Vagina (tissue), 2 donors: ENCODE data around the gene CTBP2. TPM values are rescaled to one million over a fixed set of nuclear protein-coding genes. Genes with fewer than 3 reads are reported as not detected.

Experiments
- DNase-seq, 2 donors: peaks; one replicate each; pipeline ENCODE4 v3.0.0-alpha.2; 2017; ENCODE audit errors: extremely low spot score in 2 of 2
- H3K27ac ChIP-seq: fragments of 200-600 bp; sonication (generic); one replicate; pipeline ENCODE4 v1.5.1; 2019
- H3K27me3 ChIP-seq: fragments of 200-600 bp; sonication (generic); one replicate; pipeline ENCODE4 v1.5.1; 2019
- H3K36me3 ChIP-seq, 2 donors: fragments of 200-600 bp; sonication (generic); one replicate each; pipeline ENCODE4 v1.5.1; 2017 to 2019
- H3K4me1 ChIP-seq: fragments of 200-600 bp; sonication (generic); one replicate; pipeline ENCODE4 v1.5.1; 2019
- H3K4me3 ChIP-seq, 2 donors: fragments of 200-600 bp; sonication (generic); 1 replicate in 1 of 2; 2 replicates in 1 of 2; pipeline ENCODE4 v1.5.1; 2016 to 2019
- H3K9me3 ChIP-seq: fragments of 200-600 bp; sonication (generic); one replicate; pipeline ENCODE4 v1.5.1; 2019
- POLR2A ChIP-seq, 2 donors: fragments of 450-650 bp; IDR thresholded peaks; one replicate each; pipeline ENCODE4 v1.6.1; 2017; ENCODE audit warnings: antibody characterized with exemption in 2 of 2, mild to moderate bottlenecking in 2 of 2, moderate library complexity in 2 of 2
- POLR2AphosphoS5 ChIP-seq, 2 donors: sonication (generic); formaldehyde crosslinking; IDR thresholded peaks; one replicate each; pipeline ENCODE4 v1.9.0; 2017; ENCODE audit warnings: antibody characterized with exemption in 2 of 2, mild to moderate bottlenecking in 2 of 2, low read depth in 1 of 2; ENCODE audit not compliant: insufficient read depth in 1 of 2
- intact Hi-C: fragments of 100-400 bp; cut with DNase I; formaldehyde crosslinking; loops from one replicate; pipeline ENCODE4 v1.15.1; 2023
- total RNA-seq: library from RNA; depleted of rRNA; stranded (reverse); fragments of >200 nt; gene quantifications from one replicate; pipeline ENCODE4 v1.2.3, GENCODE V29; 2016
- TF ChIP-seq, protein P1 (sequence below), 3 experiments: fragments of 450-650 bp in 2 of 3; fragments of 200-600 bp in 1 of 3; sonication (generic) in 1 of 3; IDR thresholded peaks; one replicate each; pipeline ENCODE4 v1.5.1; 2017 to 2019; ENCODE audit warnings: antibody characterized with exemption in 3 of 3, mild to moderate bottlenecking in 2 of 3, moderate library complexity in 2 of 3

CTBP2 gene
- total RNA-seq, 1 donor from 2014 or later, result 74.4 TPM

DNA sequence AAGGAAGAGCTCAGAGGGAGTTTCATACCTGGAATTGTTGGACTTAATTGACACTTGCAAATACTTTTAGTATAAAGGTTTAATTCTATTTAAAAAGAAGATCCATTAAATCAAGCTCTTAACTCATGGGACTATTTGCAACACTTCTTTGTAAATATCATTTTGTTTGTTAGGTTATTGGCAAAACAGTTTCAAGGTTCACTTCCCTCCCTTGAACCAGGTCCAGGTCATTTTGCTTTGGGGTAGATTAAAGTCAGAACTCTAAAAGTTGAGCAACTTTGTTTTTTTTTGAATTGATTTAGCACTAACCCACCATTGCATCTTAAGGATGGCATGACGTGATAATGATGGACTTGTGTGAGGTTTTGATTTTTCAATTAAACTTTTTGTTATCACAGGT, 172.6 kb downstream of the CTBP2 start:
- H3K27ac ChIP-seq, result no peak overlapping the region
- no peak overlapping the region for H3K4me3 ChIP-seq
- peaks cover 0 to 44% of the 10 kb centered on the region in 2 donors for H3K36me3 ChIP-seq
- no peaks in the 10 kb centered on the region for H3K9me3 ChIP-seq
- no peaks in the 10 kb centered on the region for H3K27me3 ChIP-seq
- peaks cover 28% of the 10 kb centered on the region for H3K4me1 ChIP-seq
- no peak for TF ChIP-seq POLR2AphosphoS5 (IDR thresholded peaks at IDR 0.05; ENCODE audit: insufficient read depth in 1 of 2, low read depth in 1 of 2)
- TF ChIP-seq, protein P1, sequence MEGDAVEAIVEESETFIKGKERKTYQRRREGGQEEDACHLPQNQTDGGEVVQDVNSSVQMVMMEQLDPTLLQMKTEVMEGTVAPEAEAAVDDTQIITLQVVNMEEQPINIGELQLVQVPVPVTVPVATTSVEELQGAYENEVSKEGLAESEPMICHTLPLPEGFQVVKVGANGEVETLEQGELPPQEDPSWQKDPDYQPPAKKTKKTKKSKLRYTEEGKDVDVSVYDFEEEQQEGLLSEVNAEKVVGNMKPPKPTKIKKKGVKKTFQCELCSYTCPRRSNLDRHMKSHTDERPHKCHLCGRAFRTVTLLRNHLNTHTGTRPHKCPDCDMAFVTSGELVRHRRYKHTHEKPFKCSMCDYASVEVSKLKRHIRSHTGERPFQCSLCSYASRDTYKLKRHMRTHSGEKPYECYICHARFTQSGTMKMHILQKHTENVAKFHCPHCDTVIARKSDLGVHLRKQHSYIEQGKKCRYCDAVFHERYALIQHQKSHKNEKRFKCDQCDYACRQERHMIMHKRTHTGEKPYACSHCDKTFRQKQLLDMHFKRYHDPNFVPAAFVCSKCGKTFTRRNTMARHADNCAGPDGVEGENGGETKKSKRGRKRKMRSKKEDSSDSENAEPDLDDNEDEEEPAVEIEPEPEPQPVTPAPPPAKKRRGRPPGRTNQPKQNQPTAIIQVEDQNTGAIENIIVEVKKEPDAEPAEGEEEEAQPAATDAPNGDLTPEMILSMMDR (IDR thresholded peaks at IDR 0.05), result no peak
- TF ChIP-seq POLR2A (IDR thresholded peaks at IDR 0.05), result no peak
- no peak for DNase-seq
- intact Hi-C loops, result no loop called here

DNA sequence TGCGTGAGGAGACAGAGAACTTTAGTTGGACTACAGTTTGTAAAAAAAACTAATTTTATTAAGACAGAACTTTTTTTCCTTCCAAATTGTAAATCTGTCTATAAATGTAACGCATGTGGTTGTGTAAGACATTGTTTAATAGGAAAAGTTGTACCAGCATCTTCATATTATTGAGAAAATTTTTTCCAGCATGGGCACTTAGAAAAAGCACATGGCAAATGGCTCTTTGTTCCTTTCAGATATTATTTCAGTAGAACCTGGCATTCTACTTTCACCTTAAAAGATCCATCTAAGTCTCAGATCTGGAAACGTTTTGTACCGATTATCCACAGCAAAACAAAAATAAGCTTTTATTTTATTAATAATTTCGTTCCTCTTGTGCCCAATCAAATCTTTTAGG, 175.2 kb downstream of the CTBP2 start:
- Histone ChIP-seq H3K27ac (no peak overlapping the region), H3K4me1 (peaks cover 26% of the 10 kb centered on the region), H3K9me3 (no peaks in the 10 kb centered on the region), H3K36me3 (peaks cover 0 to 44% of the 10 kb centered on the region in 2 donors), H3K27me3 (no peaks in the 10 kb centered on the region), H3K4me3 (no peak overlapping the region)
- TF ChIP-seq POLR2AphosphoS5 (IDR thresholded peaks at IDR 0.05; ENCODE audit: insufficient read depth in 1 of 2, low read depth in 1 of 2), result no peak
- TF ChIP-seq, protein P1 (IDR thresholded peaks at IDR 0.05), result no peak
- TF ChIP-seq POLR2A (IDR thresholded peaks at IDR 0.05), result no peak
- DNase-seq, result no peak
- intact Hi-C loops, result no loop called here

DNA sequence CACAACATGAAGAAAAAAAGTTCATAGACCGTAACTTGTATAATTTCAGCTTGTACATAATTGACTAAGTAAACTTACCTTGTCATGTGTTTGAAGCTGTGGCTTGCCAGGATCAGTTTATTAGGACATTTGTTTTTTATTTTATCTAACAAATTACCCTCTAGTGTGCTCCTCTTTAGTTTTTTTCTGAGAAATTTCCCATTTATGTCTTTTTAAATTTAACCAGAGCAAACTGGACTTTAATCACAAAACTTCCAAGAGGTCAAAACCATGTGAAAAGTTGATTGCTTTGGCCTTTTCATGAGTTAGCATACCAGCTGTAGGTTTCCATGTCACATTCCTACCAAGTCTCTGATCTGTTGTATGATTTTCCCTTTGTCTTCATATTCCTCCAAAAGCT, 176.0 kb downstream of the CTBP2 start:
- Histone ChIP-seq H3K27me3 (no peaks in the 10 kb centered on the region), H3K36me3 (peaks cover 0 to 39% of the 10 kb centered on the region in 2 donors), H3K27ac (no peak overlapping the region), H3K4me3 (no peak overlapping the region), H3K9me3 (no peaks in the 10 kb centered on the region), H3K4me1 (peaks cover 18% of the 10 kb centered on the region)
- DNase-seq, result no peak
- intact Hi-C loops, result no loop called here
- TF ChIP-seq POLR2AphosphoS5 (IDR thresholded peaks at IDR 0.05; ENCODE audit: insufficient read depth in 1 of 2, low read depth in 1 of 2), result no peak
- no peak for TF ChIP-seq POLR2A (IDR thresholded peaks at IDR 0.05)
- TF ChIP-seq, protein P1 (IDR thresholded peaks at IDR 0.05), result no peak

DNA sequence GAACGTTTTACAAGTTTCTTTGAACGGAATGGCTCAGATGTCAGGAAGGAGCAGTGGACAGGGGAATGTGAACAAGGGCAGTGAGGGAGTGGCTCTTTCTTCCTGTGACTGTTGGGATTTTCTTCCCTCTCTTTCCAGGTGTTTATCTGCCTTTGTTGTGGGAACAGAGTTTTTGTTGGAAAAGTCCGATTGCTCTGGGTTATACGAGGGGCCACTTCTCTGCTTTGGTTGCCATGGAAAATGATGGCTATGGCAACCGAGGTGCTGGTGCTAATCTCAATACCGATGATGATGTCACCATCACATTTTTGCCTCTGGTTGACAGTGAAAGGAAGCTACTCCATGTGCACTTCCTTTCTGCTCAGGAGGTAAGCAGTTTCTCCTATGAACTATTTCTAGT, 177.0 kb downstream of the CTBP2 start:
- TF ChIP-seq POLR2A (IDR thresholded peaks at IDR 0.05) (no peak), POLR2AphosphoS5 (IDR thresholded peaks at IDR 0.05; ENCODE audit: insufficient read depth in 1 of 2, low read depth in 1 of 2) (no peak)
- TF ChIP-seq, protein P1 (IDR thresholded peaks at IDR 0.05), result no peak
- Histone ChIP-seq H3K4me1 (peaks cover 21% of the 10 kb centered on the region), H3K36me3 (peaks cover 0 to 39% of the 10 kb centered on the region in 2 donors), H3K9me3 (no peaks in the 10 kb centered on the region), H3K4me3 (no peak overlapping the region), H3K27ac (peak overlapping the region; percentile 17), H3K27me3 (no peaks in the 10 kb centered on the region)
- DNase-seq, result no peak
- intact Hi-C loops, result no loop called here

DNA sequence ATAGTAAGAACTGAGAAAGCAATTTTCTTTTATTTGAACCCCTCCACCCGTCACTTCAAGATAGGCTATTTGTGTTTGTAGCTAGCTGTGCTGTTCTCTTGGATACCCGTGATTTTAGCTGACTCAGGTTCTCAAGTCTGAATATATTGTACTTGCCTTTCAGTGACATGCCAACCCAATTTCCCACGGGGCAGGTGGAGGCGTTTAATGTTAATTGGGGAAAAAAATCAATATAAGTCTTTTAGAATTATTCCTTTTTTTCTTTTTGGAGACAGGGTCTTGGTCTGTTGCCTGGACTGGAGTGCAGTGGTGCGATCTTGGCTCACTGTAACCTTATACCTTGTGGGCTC, 182.0 kb downstream of the CTBP2 start:
- H3K27me3 ChIP-seq, result no peaks in the 10 kb centered on the region
- no peak for DNase-seq
- H3K4me3 ChIP-seq, result no peak overlapping the region
- peaks cover 0 to 33% of the 10 kb centered on the region in 2 donors for H3K36me3 ChIP-seq
- TF ChIP-seq POLR2AphosphoS5 (IDR thresholded peaks at IDR 0.05; ENCODE audit: insufficient read depth in 1 of 2, low read depth in 1 of 2), result no peak
- no peak for TF ChIP-seq POLR2A (IDR thresholded peaks at IDR 0.05)
- TF ChIP-seq, protein P1 (IDR thresholded peaks at IDR 0.05), result no peak
- H3K27ac ChIP-seq, result no peak overlapping the region
- peaks cover 20% of the 10 kb centered on the region for H3K4me1 ChIP-seq
- intact Hi-C loops, result no loop called here
- H3K9me3 ChIP-seq, result no peaks in the 10 kb centered on the region
